Measurements from ENCODE around the gene KLC1. TPM values are rescaled to one million over a fixed set of nuclear protein-coding genes. Genes with fewer than 3 reads are reported as not detected.
A peak's percentile ranks its signal among the peaks of the same experiment; 100 is the strongest.

Gene KLC1
- total and polyA plus RNA-seq, 4 donors, result 71.7 to 315 (median 222) TPM

- Histone ChIP-seq H3K4me1 (ENCODE audit: control insufficient read depth in 1 of 2, insufficient read depth in 2 of 2, low read length in 2 of 2) (no peaks in the 10 kb centered on the region), H3K27ac (ENCODE audit: low read depth in 1 of 2, low read length in 2 of 2) (peak overlapping the region; percentile 14 to 35), H3K36me3 (ENCODE audit: control insufficient read depth in 1 of 2, insufficient read depth in 2 of 2, low read length in 1 of 2) (no peaks in the 10 kb centered on the region), H3K4me3 (ENCODE audit: low read length in 2 of 2) (no peak overlapping the region), H3K9me3 (ENCODE audit: control insufficient read depth, low read length) (no peaks in the 10 kb centered on the region), H3K27me3 (ENCODE audit: control insufficient read depth in 1 of 2, insufficient read depth in 2 of 2, low read length in 1 of 2) (no peaks in the 10 kb centered on the region)
- ATAC-seq (ENCODE audit: low FRiP score), result no peak
- WGBS, 2 donors, result 44 to 46% methylated on average over 24 of the region's 24 CpGs
- no peak for DNase-seq
- intact Hi-C loops (cut with DNase I), result no loop called here
These were observed 83.7 kb downstream of the KLC1 start for GRCh38 chr14:103712633-103713247.

- Histone ChIP-seq H3K9me3 (ENCODE audit: control insufficient read depth, low read length) (no peaks in the 10 kb centered on the region), H3K36me3 (ENCODE audit: control insufficient read depth in 1 of 2, insufficient read depth in 2 of 2, low read length in 1 of 2) (no peaks in the 10 kb centered on the region), H3K27me3 (ENCODE audit: control insufficient read depth in 1 of 2, insufficient read depth in 2 of 2, low read length in 1 of 2) (no peaks in the 10 kb centered on the region), H3K4me3 (ENCODE audit: low read length in 2 of 2) (no peak overlapping the region), H3K27ac (ENCODE audit: low read depth in 1 of 2, low read length in 2 of 2) (no peak overlapping the region), H3K4me1 (ENCODE audit: control insufficient read depth in 1 of 2, insufficient read depth in 2 of 2, low read length in 2 of 2) (no peaks in the 10 kb centered on the region)
- intact Hi-C loops (cut with DNase I), result no loop called here
- 88 to 90% methylated on average over 18 of the region's 18 CpGs for WGBS, 2 donors
- DNase-seq, result no peak
- ATAC-seq (ENCODE audit: low FRiP score), result no peak
These were observed 84.5 kb downstream of the KLC1 start for GRCh38 chr14:103713304-103714062.

GRCh38 chr14:103714063-103714724 is 85.2 kb downstream of the KLC1 start:
- Histone ChIP-seq H3K27ac (ENCODE audit: low read depth in 1 of 2, low read length in 2 of 2) (no peak overlapping the region), H3K36me3 (ENCODE audit: control insufficient read depth in 1 of 2, insufficient read depth in 2 of 2, low read length in 1 of 2) (no peaks in the 10 kb centered on the region), H3K4me3 (ENCODE audit: low read length in 2 of 2) (no peak overlapping the region), H3K9me3 (ENCODE audit: control insufficient read depth, low read length) (no peaks in the 10 kb centered on the region), H3K4me1 (ENCODE audit: control insufficient read depth in 1 of 2, insufficient read depth in 2 of 2, low read length in 2 of 2) (no peaks in the 10 kb centered on the region), H3K27me3 (ENCODE audit: control insufficient read depth in 1 of 2, insufficient read depth in 2 of 2, low read length in 1 of 2) (no peaks in the 10 kb centered on the region)
- ATAC-seq (ENCODE audit: low FRiP score), result no peak
- intact Hi-C loops (cut with DNase I), result no loop called here
- DNase-seq, result no peak
- WGBS, 2 donors, result 73 to 76% methylated on average over 16 of the region's 16 CpGs

- no peaks in the 10 kb centered on the region for H3K27me3 ChIP-seq (ENCODE audit: control insufficient read depth in 1 of 2, insufficient read depth in 2 of 2, low read length in 1 of 2)
- WGBS, 2 donors, result 0 to 1% methylated on average over 84 to 121 of the region's 121 CpGs
- ATAC-seq (ENCODE audit: low FRiP score) (peak; percentile 97), DNase-seq (peak; percentile 99 to 100)
- peak within 1 kb of the TSS; percentile 90 to 92 for H3K4me3 ChIP-seq (ENCODE audit: low read length in 2 of 2)
- no peaks in the 10 kb centered on the region for H3K9me3 ChIP-seq (ENCODE audit: control insufficient read depth, low read length)
- peak within 1 kb of the TSS; percentile 65 to 81 for H3K27ac ChIP-seq (ENCODE audit: low read depth in 1 of 2, low read length in 2 of 2)
- intact Hi-C loops (cut with DNase I), result loop anchor here in 1 of 2 donors (5.0 kb wide), 1 partner anchor 88 kb away; the partner anchor contains the start of gene KLC1
- H3K36me3 ChIP-seq (ENCODE audit: control insufficient read depth in 1 of 2, insufficient read depth in 2 of 2, low read length in 1 of 2), result no peaks in the 10 kb centered on the region
- H3K4me1 ChIP-seq (ENCODE audit: control insufficient read depth in 1 of 2, insufficient read depth in 2 of 2, low read length in 2 of 2), result no peaks in the 10 kb centered on the region
These were observed 86.3 kb downstream of the KLC1 start, which contains the start of the genes XRCC3 and ZFYVE21 for GRCh38 chr14:103715052-103716000. Gene XRCC3, minus strand, starts transcription at chr14:103715451. Its CDS starts 4,364 bp downstream, at chr14:103711087. Gene ZFYVE21, plus strand, starts transcription at chr14:103715810. Its CDS starts 32 bp downstream, at chr14:103715842.

GRCh38 chr14:103716091-103716801 is 87.2 kb downstream of the KLC1 start:
- intact Hi-C loops (cut with DNase I), result loop anchor here in 1 of 2 donors (5.0 kb wide), 1 partner anchor 89 kb away; the partner anchor contains the start of gene KLC1
- no peaks in the 10 kb centered on the region for H3K27me3 ChIP-seq (ENCODE audit: control insufficient read depth in 1 of 2, insufficient read depth in 2 of 2, low read length in 1 of 2)
- no peaks in the 10 kb centered on the region for H3K4me1 ChIP-seq (ENCODE audit: control insufficient read depth in 1 of 2, insufficient read depth in 2 of 2, low read length in 2 of 2)

GRCh38 chr14:103716899-103717411 is 87.9 kb downstream of the KLC1 start:
- no peak for ATAC-seq (ENCODE audit: low FRiP score)
- no peaks in the 10 kb centered on the region for H3K4me1 ChIP-seq (ENCODE audit: control insufficient read depth in 1 of 2, insufficient read depth in 2 of 2, low read length in 2 of 2)
- no peak for DNase-seq
- H3K36me3 ChIP-seq (ENCODE audit: control insufficient read depth in 1 of 2, insufficient read depth in 2 of 2, low read length in 1 of 2), result no peaks in the 10 kb centered on the region
- peak overlapping the region; percentile 90 to 92 for H3K4me3 ChIP-seq (ENCODE audit: low read length in 2 of 2)
- H3K27ac ChIP-seq (ENCODE audit: low read depth in 1 of 2, low read length in 2 of 2), result no peak overlapping the region
- intact Hi-C loops (cut with DNase I), result loop anchor here in 1 of 2 donors (5.0 kb wide), 1 partner anchor 90 kb away; the partner anchor contains the start of gene KLC1
- 78 to 82% methylated on average over 17 of the region's 17 CpGs for WGBS, 2 donors
- H3K27me3 ChIP-seq (ENCODE audit: control insufficient read depth in 1 of 2, insufficient read depth in 2 of 2, low read length in 1 of 2), result no peaks in the 10 kb centered on the region
- no peaks in the 10 kb centered on the region for H3K9me3 ChIP-seq (ENCODE audit: control insufficient read depth, low read length)

More at GRCh38 chr14:103716091-103716801, 87.2 kb downstream of the KLC1 start:
- Histone ChIP-seq H3K27ac (ENCODE audit: low read depth in 1 of 2, low read length in 2 of 2) (peak overlapping the region; percentile 14 to 65), H3K9me3 (ENCODE audit: control insufficient read depth, low read length) (no peaks in the 10 kb centered on the region), H3K36me3 (ENCODE audit: control insufficient read depth in 1 of 2, insufficient read depth in 2 of 2, low read length in 1 of 2) (no peaks in the 10 kb centered on the region), H3K4me3 (ENCODE audit: low read length in 2 of 2) (peak overlapping the region; percentile 90 to 92)
- 2 to 4% methylated on average over 34 to 72 of the region's 72 CpGs for WGBS, 2 donors
- ATAC-seq (ENCODE audit: low FRiP score), result no peak
- peak in 1 of 2 donors; percentile 88 for DNase-seq

- intact Hi-C loops (cut with DNase I), result loop anchor here in 1 of 2 donors (5.0 kb wide), 1 partner anchor 91 kb away; the partner anchor contains the start of gene KLC1
- Histone ChIP-seq H3K4me3 (ENCODE audit: low read length in 2 of 2) (no peak overlapping the region), H3K27me3 (ENCODE audit: control insufficient read depth in 1 of 2, insufficient read depth in 2 of 2, low read length in 1 of 2) (no peaks in the 10 kb centered on the region), H3K9me3 (ENCODE audit: control insufficient read depth, low read length) (no peaks in the 10 kb centered on the region), H3K36me3 (ENCODE audit: control insufficient read depth in 1 of 2, insufficient read depth in 2 of 2, low read length in 1 of 2) (no peaks in the 10 kb centered on the region), H3K27ac (ENCODE audit: low read depth in 1 of 2, low read length in 2 of 2) (no peak overlapping the region), H3K4me1 (ENCODE audit: control insufficient read depth in 1 of 2, insufficient read depth in 2 of 2, low read length in 2 of 2) (no peaks in the 10 kb centered on the region)
- DNase-seq (no peak), ATAC-seq (ENCODE audit: low FRiP score) (no peak)
- 13 to 15% methylated on average over 16 of the region's 16 CpGs for WGBS, 2 donors
These were observed 89.6 kb downstream of the KLC1 start for GRCh38 chr14:103718572-103718971.
